GM12878 (cell line): ENCODE data around the gene DUXB. TPM values are rescaled to one million over a fixed set of nuclear protein-coding genes. Genes with fewer than 3 reads are reported as not detected.

Experiments
- ATAC-seq: fragments of 200-7000 bp; cut with Tn5 transposase; 3 replicates; pipeline ENCODE4 v1.9.1; 2020; ENCODE audit warnings: mild to moderate bottlenecking, moderate library complexity
- BruUV-seq: library from RNA; stranded (reverse); fragments of 400-500 nt; replicated peaks from 2 replicates; lab custom pipeline; 2021; lab: Mats Ljungman, UMichigan
- CTCF ChIA-PET: fragments of 300-600 bp; sonication (Branson Sonifier 250); formaldehyde crosslinking; extraction: SDS; loops from one replicate; lab custom pipeline; 2021; ENCODE audit warnings: inconsistent platforms; lab: Yijun Ruan, JAX
- POLR2A ChIA-PET: fragments of 350-600 bp; formaldehyde crosslinking; extraction: SDS; loops from one replicate; lab custom pipeline; 2021; ENCODE audit warnings: inconsistent platforms; lab: Charles Lee
- RAD21 ChIA-PET: fragments of 300-600 bp; sonication (Branson Sonifier 250); formaldehyde crosslinking; loops from one replicate; lab custom pipeline; 2023; ENCODE audit warnings: antibody characterized with exemption; ENCODE audit not compliant: unreplicated experiment; lab: Charles Lee
- SMC1A ChIA-PET: fragments of 300-600 bp; sonication (Branson Sonifier 250); formaldehyde crosslinking; loops from one replicate; lab custom pipeline; 2023; ENCODE audit not compliant: unreplicated experiment, uncharacterized antibody; lab: Charles Lee
- DNase-seq: peaks from one replicate; pipeline ENCODE4 v3.0.0-alpha.2; 2011; ENCODE audit warnings: low read depth, low spot score
- FAIRE-seq: peaks from 3 replicates; lab custom pipeline; 2011; peaks lifted over from hg19 to GRCh38; lab: Jason Lieb, UNC
- H2AFZ ChIP-seq: 2 replicates; pipeline ENCODE4 v1.6.0; 2011; ENCODE audit warnings: low read depth, low read length, control low read depth; ENCODE audit not compliant: control insufficient read depth
- H3K27ac ChIP-seq: 2 replicates; pipeline ENCODE4 v1.5.1; 2011; ENCODE audit warnings: control low read depth; ENCODE audit not compliant: control insufficient read depth, insufficient read depth
- H3K27me3 ChIP-seq, 2 experiments: replicated peaks in 1 of 2; 2 replicates each; pipeline versions ENCODE4 v1.6.0 to v1.6.1; 2011; ENCODE audit warnings: low read length in 1 of 2; ENCODE audit not compliant: control insufficient read depth in 2 of 2, insufficient read depth in 2 of 2
- H3K36me3 ChIP-seq, 2 experiments: 2 replicates each; pipeline ENCODE4 v1.5.1; 2011; ENCODE audit warnings: low read length in 1 of 2; ENCODE audit not compliant: control insufficient read depth in 2 of 2, insufficient read depth in 2 of 2
- H3K4me1 ChIP-seq: 2 replicates; pipeline ENCODE4 v1.6.1; 2011; ENCODE audit warnings: mild to moderate bottlenecking, low read length, moderate library complexity, mixed read lengths; ENCODE audit not compliant: control insufficient read depth, insufficient read depth
- H3K4me2 ChIP-seq: 2 replicates; pipeline ENCODE4 v1.6.0; 2011; ENCODE audit warnings: control low read depth; ENCODE audit not compliant: control insufficient read depth, insufficient read depth
- H3K4me3 ChIP-seq: fragments of 200-600 bp; sonication (generic); 2 replicates; pipeline ENCODE4 v1.5.1; 2016
- H3K79me2 ChIP-seq: 2 replicates; pipeline ENCODE4 v1.6.0; 2011; ENCODE audit warnings: low read length; ENCODE audit not compliant: control insufficient read depth, insufficient read depth
- H3K9ac ChIP-seq: 2 replicates; pipeline ENCODE4 v1.8.0; 2011; ENCODE audit warnings: low read length, control low read depth, mixed read lengths; ENCODE audit not compliant: control insufficient read depth, insufficient read depth
- H3K9me3 ChIP-seq: replicated peaks from 3 replicates; pipeline ENCODE4 v1.5.1; 2011; ENCODE audit warnings: mild to moderate bottlenecking, low read length; ENCODE audit not compliant: control insufficient read depth, insufficient read depth
- H4K20me1 ChIP-seq: 2 replicates; pipeline ENCODE4 v1.6.0; 2011; ENCODE audit not compliant: control insufficient read depth, insufficient read depth
- EP300 ChIP-seq, 2 experiments: fragments of 150-350 bp in 1 of 2; IDR thresholded peaks; 2 replicates each; pipeline ENCODE4 v1.6.1; 2011 to 2012; ENCODE audit warnings: low read depth in 2 of 2, low read length in 2 of 2, borderline replicate concordance in 1 of 2, improper control_type of control experiment in 1 of 2, inconsistent platforms in 1 of 2; ENCODE audit not compliant: control insufficient read depth in 1 of 2
- FOXK2 ChIP-seq: fragments of 450-650 bp; IDR thresholded peaks from 2 replicates; pipeline ENCODE4 v1.6.1; 2017; ENCODE audit warnings: mild to moderate bottlenecking, moderate library complexity
- IKZF1 ChIP-seq: fragments of 450-650 bp; conservative IDR thresholded peaks from 2 replicates; pipeline ENCODE4 v1.6.1; 2017; ENCODE audit warnings: antibody characterized with exemption, mild to moderate bottlenecking
- IRF5 ChIP-seq: fragments of 450-650 bp; IDR thresholded peaks from 2 replicates; pipeline ENCODE4 v1.6.1; 2017; ENCODE audit warnings: borderline replicate concordance
- NKRF ChIP-seq: fragments of 450-650 bp; conservative IDR thresholded peaks from 2 replicates; pipeline ENCODE4 v1.6.1; 2017; ENCODE audit warnings: mild to moderate bottlenecking, moderate library complexity
- PAX5 ChIP-seq: IDR thresholded peaks from 2 replicates; pipeline ENCODE4 v1.6.1; 2011; ENCODE audit warnings: low read depth, low read length, borderline replicate concordance
- RAD51 ChIP-seq: fragments of 450-650 bp; IDR thresholded peaks from 2 replicates; pipeline ENCODE4 v1.6.1; 2016; ENCODE audit warnings: moderate library complexity, mild to moderate bottlenecking, inconsistent platforms
- REST ChIP-seq: IDR thresholded peaks from 2 replicates; pipeline ENCODE4 v1.6.1; 2012; ENCODE audit warnings: mild to moderate bottlenecking, low read depth, low read length
- SRF ChIP-seq, 2 experiments: IDR thresholded peaks; 2 replicates each; pipeline ENCODE4 v1.6.1; 2011; ENCODE audit warnings: low read depth in 2 of 2, low read length in 2 of 2, mild to moderate bottlenecking in 1 of 2, moderate library complexity in 1 of 2
- TCF3 ChIP-seq: IDR thresholded peaks from 2 replicates; pipeline ENCODE4 v1.6.1; 2012; ENCODE audit warnings: low read depth, mild to moderate bottlenecking, low read length, borderline replicate concordance; ENCODE audit not compliant: insufficient read depth
- ZBTB40 ChIP-seq: fragments of 450-650 bp; IDR thresholded peaks from 2 replicates; pipeline ENCODE4 v1.6.1; 2016; ENCODE audit warnings: mild to moderate bottlenecking, moderate library complexity, borderline replicate concordance
- ZZZ3 ChIP-seq: IDR thresholded peaks from 2 replicates; pipeline ENCODE4 v1.6.1; 2011; ENCODE audit warnings: low read depth; ENCODE audit not compliant: control insufficient read depth, insufficient read length
- WGBS: methylation state at CpG from one replicate; pipeline ENCODE4 v1.1.6; 2016; ENCODE audit warnings: low lambda C conversion rate; ENCODE audit not compliant: insufficient replicate concordance, insufficient coverage; ENCODE audit errors: missing lambda C conversion rate; 5-methylcytosine and 5-hydroxymethylcytosine counted together
- in situ Hi-C: fragments of 300-500 bp; cut with MboI; formaldehyde crosslinking; loops from 9 replicates; pipeline ENCODE4 v1.14.3; 2018; ENCODE audit warnings: mixed read lengths
- intact Hi-C: fragments of 100-400 bp; cut with micrococcal nuclease; formaldehyde crosslinking; loops from one replicate; pipeline ENCODE4 v1.14.2; 2022; ENCODE audit not compliant: unreplicated experiment
- polyA plus RNA-seq, 11 experiments: library from polyadenylated mRNA; depleted of rRNA in 4 of 11; unstranded in 6 of 11; stranded (reverse) in 5 of 11; fragments of >200 nt; fragmentation: Nextera tagmentation in 4 of 11; fragmentation: Illumina TruSeq in 1 of 11; extraction: Ambion mirVana in 4 of 11; extraction: Trizol in 1 of 11; gene quantifications; 1 replicate in 1 of 11; 2 replicates in 10 of 11; pipeline versions ENCODE4 v1.2.1 to v1.2.3, GENCODE V29; 2011 to 2016; ENCODE audit warnings: inconsistent platforms in 2 of 11, missing spikeins in 2 of 11, low read depth in 1 of 11
- total RNA-seq, 4 experiments: library from RNA; depleted of rRNA in 3 of 4; stranded (reverse); fragments of >200 nt in 3 of 4; fragmentation: Illumina TruSeq in 1 of 4; extraction: Trizol in 1 of 4; gene quantifications; 2 replicates each; pipeline versions ENCODE4 v1.2.1 to v1.2.3, GENCODE V29; 2013 to 2021

DUXB gene
- total and polyA plus RNA-seq, 10 of the 15 experiments (the other 5 are each of a cell fraction or from before 2014, with no cell fraction given) = 0.05 TPM; not detected in 9

GRCh38 chr16:75732871-75733270, 31.6 kb upstream of the DUXB start:
- no TSS peak for BruUV-seq
- H3K27me3 ChIP-seq = no peaks in the 10 kb centered on the region
- no peak overlapping the region for H3K4me3 ChIP-seq
- H3K9ac ChIP-seq = no peak overlapping the region
- DNase-seq (no peak), ATAC-seq (no peak; the same call in 2 of the 3 replicates), FAIRE-seq (no peak)
- ChIA-PET POLR2A (no interaction called here), SMC1A (interaction anchor here (0.9 to 1.5 kb wide), 4 partner anchors 11 to 137 kb away, joined by 3 read pairs; no protein-coding TSS in a partner anchor), RAD21 (no interaction called here), CTCF (interaction anchor here (0.6 kb wide), 1 partner anchor 199 kb away, joined by 5 read pairs; no protein-coding TSS in a partner anchor)
- H3K27ac ChIP-seq = no peak overlapping the region
- no peaks in the 10 kb centered on the region for H3K79me2 ChIP-seq
- H3K9me3 ChIP-seq = no peaks in the 10 kb centered on the region
- H3K4me2 ChIP-seq = no peak overlapping the region
- intact Hi-C loops (no loop called here), in situ Hi-C loops (no loop called here)
- H3K4me1 ChIP-seq = no peaks in the 10 kb centered on the region
- H3K36me3 ChIP-seq = no peaks in the 10 kb centered on the region
- WGBS = 15% methylated on average over 2 of the region's 2 CpGs
- no peak overlapping the region for H2AFZ ChIP-seq
- no peaks in the 10 kb centered on the region for H4K20me1 ChIP-seq
- TF ChIP-seq ZZZ3 (no peak), SRF (IDR thresholded peaks at IDR 0.05; ENCODE audit: low read depth in 2 of 2, low read length in 2 of 2) (no peak), EP300 (IDR thresholded peaks at IDR 0.05; ENCODE audit: borderline replicate concordance in 1 of 2, control insufficient read depth in 1 of 2, low read depth in 2 of 2, low read length in 2 of 2) (no peak), IRF5 (no peak), ZBTB40 (no peak), FOXK2 (no peak), NKRF (no peak), IKZF1 (no peak), RAD51 (no peak), REST (no peak), TCF3 (no peak), PAX5 (no peak)
